ENCODE data around the gene ZNF217.
A peak's percentile ranks its signal among the peaks of the same experiment; 100 is the strongest.

The ZNF217 gene

GRCh38 chr20:53581444-53582250, 12.0 kb downstream of the ZNF217 start:
- H3K4me2 ChIP-seq (ENCODE audit: low read length): peak overlapping the region; percentile 44

GRCh38 chr20:53580376-53581111, 13.1 kb downstream of the ZNF217 start:
- Histone ChIP-seq H3K36me3 (ENCODE audit: control insufficient read depth, low read length) (peaks cover 77% of the 10 kb centered on the region), H3K4me1 (ENCODE audit: control insufficient read depth, low read length) (peaks cover 67% of the 10 kb centered on the region), H3K27ac (ENCODE audit: low read depth, low read length) (peak overlapping the region; percentile 43; the same call in 1 of the 2 replicates), H3K9me3 (ENCODE audit: control insufficient read depth, insufficient read depth, low read length) (no peaks in the 10 kb centered on the region), H3K27me3 (ENCODE audit: control insufficient read depth, low read length) (no peaks in the 10 kb centered on the region), H3F3A (ENCODE audit: control insufficient read depth, insufficient read depth) (peaks cover 28% of the 10 kb centered on the region), H3K9me2 (replicated peaks; ENCODE audit: control insufficient read depth, low read length) (no peaks in the 10 kb centered on the region), H3K79me2 (ENCODE audit: control insufficient read depth, low read length) (peaks cover 100% of the 10 kb centered on the region), H4K20me1 (ENCODE audit: control insufficient read depth, insufficient read depth, low read depth, low read length) (peaks cover 16% of the 10 kb centered on the region), H3K4me3 (ENCODE audit: low read length) (peak overlapping the region; percentile 41), H3K4me2 (ENCODE audit: low read length) (peak overlapping the region; percentile 54)
- TF ChIP-seq CTCF (IDR thresholded peaks at IDR 0.05; ENCODE audit: low read depth, low read length, poor library complexity, severe bottlenecking) (no peak), EZH2phosphoT487 (IDR thresholded peaks at IDR 0.05; ENCODE audit: borderline replicate concordance, low read length) (no peak)

More at GRCh38 chr20:53581444-53582250, 12.0 kb downstream of the ZNF217 start:
- Histone ChIP-seq H3K27ac (ENCODE audit: low read depth, low read length) (no peak overlapping the region), H3K27me3 (ENCODE audit: control insufficient read depth, low read length) (no peaks in the 10 kb centered on the region), H3K4me1 (ENCODE audit: control insufficient read depth, low read length) (peaks cover 78% of the 10 kb centered on the region), H3K36me3 (ENCODE audit: control insufficient read depth, low read length) (peaks cover 70% of the 10 kb centered on the region), H3K9me2 (replicated peaks; ENCODE audit: control insufficient read depth, low read length) (no peaks in the 10 kb centered on the region), H4K20me1 (ENCODE audit: control insufficient read depth, insufficient read depth, low read depth, low read length) (peaks cover 7% of the 10 kb centered on the region), H3K79me2 (ENCODE audit: control insufficient read depth, low read length) (peaks cover 100% of the 10 kb centered on the region), H3K4me3 (ENCODE audit: low read length) (no peak overlapping the region), H3F3A (ENCODE audit: control insufficient read depth, insufficient read depth) (peaks cover 28% of the 10 kb centered on the region), H3K9me3 (ENCODE audit: control insufficient read depth, insufficient read depth, low read length) (no peaks in the 10 kb centered on the region)
- TF ChIP-seq EZH2phosphoT487 (IDR thresholded peaks at IDR 0.05; ENCODE audit: borderline replicate concordance, low read length) (no peak), CTCF (IDR thresholded peaks at IDR 0.05; ENCODE audit: low read depth, low read length, poor library complexity, severe bottlenecking) (no peak)

- TF ChIP-seq EZH2phosphoT487 (IDR thresholded peaks at IDR 0.05; ENCODE audit: borderline replicate concordance, low read length) (no peak), CTCF (IDR thresholded peaks at IDR 0.05; ENCODE audit: low read depth, low read length, poor library complexity, severe bottlenecking) (no peak)
- no peaks in the 10 kb centered on the region for H3K9me2 ChIP-seq (replicated peaks; ENCODE audit: control insufficient read depth, low read length)
- peaks cover 16% of the 10 kb centered on the region for H4K20me1 ChIP-seq (ENCODE audit: control insufficient read depth, insufficient read depth, low read depth, low read length)
- H3K36me3 ChIP-seq (ENCODE audit: control insufficient read depth, low read length): peaks cover 85% of the 10 kb centered on the region
- H3K27ac ChIP-seq (ENCODE audit: low read depth, low read length): peak overlapping the region; percentile 43
- H3K9me3 ChIP-seq (ENCODE audit: control insufficient read depth, insufficient read depth, low read length): no peaks in the 10 kb centered on the region
- no peaks in the 10 kb centered on the region for H3K27me3 ChIP-seq (ENCODE audit: control insufficient read depth, low read length)
- peaks cover 28% of the 10 kb centered on the region for H3F3A ChIP-seq (ENCODE audit: control insufficient read depth, insufficient read depth)
- H3K79me2 ChIP-seq (ENCODE audit: control insufficient read depth, low read length): peaks cover 100% of the 10 kb centered on the region
- peak overlapping the region; percentile 54 for H3K4me2 ChIP-seq (ENCODE audit: low read length)
- peak overlapping the region; percentile 41 for H3K4me3 ChIP-seq (ENCODE audit: low read length)
- H3K4me1 ChIP-seq (ENCODE audit: control insufficient read depth, low read length): peaks cover 59% of the 10 kb centered on the region
Measured at GRCh38 chr20:53579581-53580375, 13.9 kb downstream of the ZNF217 start.
